GM18505 (cell line): ENCODE measurements around the gene PPEF2.
"Not testable (repeated sequence)": the region's sequence is repeated elsewhere in the genome, so short reads cannot be mapped to it uniquely, and the experiment has no call there.

Experiments
- ATAC-seq: cut with Tn5 transposase; IDR thresholded peaks from one replicate; pipeline ENCODE4 v1.9.1; 2021; ENCODE audit not compliant: unreplicated experiment
- POLR2A ChIP-seq: IDR thresholded peaks from 4 replicates; pipeline ENCODE4 v1.6.1; 2011; ENCODE audit warnings: borderline replicate concordance; ENCODE audit not compliant: insufficient read depth, insufficient read length; ENCODE audit errors: extremely low read depth

PPEF2 gene

DNA sequence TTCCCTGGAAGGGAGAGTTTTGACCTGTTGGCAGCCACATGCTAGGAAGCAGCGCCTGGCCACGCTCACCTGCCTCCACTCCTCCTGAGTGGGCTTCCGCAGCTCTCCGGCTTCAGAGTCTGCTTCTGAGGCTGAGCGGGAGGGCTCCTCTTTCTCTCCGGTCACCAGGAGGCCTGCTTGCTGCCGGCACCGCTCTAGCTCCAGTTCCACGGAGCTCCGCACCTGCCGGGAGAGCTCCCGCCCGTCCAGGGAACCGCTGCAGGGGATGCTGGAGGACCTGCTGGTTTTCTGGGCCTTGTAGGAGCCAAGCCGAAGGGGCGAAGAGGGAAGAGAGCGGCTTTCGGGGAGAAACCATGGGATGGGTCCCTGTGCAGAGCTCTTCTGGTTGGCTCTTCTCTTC, 26.0 kb downstream of the PPEF2 start:
- ATAC-seq: no peak
- TF ChIP-seq POLR2A: no peak

DNA sequence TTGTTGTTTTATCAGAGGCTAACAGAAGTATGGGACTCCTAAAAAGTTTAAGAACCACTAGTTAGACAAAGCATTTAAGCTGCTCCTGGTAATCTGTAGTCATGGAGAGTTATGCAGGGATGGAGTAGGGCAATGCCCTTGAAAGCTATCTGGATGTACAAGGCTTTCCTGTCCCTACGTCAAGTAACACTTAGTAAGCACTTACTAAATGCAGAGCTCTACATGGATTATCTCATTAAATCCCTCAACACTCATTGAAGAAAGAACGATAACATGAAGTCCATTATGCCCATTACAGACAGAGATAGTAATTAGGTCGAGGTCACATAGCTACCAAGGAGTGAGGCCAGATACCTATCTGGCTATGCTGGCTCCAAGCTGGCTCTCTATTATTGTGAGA, 33.2 kb downstream of the PPEF2 start:
- ATAC-seq: no peak
- TF ChIP-seq POLR2A: no peak

DNA sequence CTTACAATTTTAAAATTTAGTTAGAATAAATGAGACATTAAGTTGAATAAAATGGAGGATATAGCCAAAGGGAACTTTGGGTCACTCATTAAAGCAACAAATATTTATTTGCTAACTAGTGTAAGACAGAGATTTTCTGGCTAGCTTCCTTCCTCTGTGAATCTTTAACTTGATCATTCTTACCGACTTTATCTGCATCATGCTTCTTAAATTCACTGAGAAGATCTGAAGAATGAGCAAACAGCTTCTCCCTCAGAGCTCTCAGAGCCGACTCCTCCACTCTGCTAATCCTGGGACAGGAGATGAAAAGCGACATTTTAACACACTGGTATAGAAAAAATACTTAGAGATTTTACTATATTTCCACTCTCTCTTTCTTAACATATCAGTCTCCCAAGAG, 35.1 kb downstream of the PPEF2 start:
- TF ChIP-seq POLR2A: no peak
- no peak for ATAC-seq

DNA sequence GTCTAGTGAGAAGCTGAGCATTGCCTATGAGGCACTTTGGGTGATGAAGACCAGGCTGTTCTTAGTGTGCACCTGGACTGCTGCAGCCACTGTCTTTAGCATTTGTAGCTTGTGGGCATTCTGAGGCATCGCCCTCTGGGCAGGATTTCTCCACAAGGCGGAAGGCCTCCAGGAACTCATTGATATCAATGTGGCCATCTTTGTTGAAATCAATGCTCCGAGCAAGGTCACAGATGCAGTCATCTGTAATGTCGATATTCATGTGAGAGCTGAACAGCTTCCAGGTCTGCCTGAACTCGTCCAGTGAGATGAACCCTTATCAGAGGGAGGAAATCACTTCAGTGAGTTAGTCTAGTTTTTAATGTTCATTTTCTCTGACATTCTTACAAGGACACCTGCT, 41.6 kb downstream of the PPEF2 start:
- no peak for TF ChIP-seq POLR2A
- ATAC-seq: no peak

DNA sequence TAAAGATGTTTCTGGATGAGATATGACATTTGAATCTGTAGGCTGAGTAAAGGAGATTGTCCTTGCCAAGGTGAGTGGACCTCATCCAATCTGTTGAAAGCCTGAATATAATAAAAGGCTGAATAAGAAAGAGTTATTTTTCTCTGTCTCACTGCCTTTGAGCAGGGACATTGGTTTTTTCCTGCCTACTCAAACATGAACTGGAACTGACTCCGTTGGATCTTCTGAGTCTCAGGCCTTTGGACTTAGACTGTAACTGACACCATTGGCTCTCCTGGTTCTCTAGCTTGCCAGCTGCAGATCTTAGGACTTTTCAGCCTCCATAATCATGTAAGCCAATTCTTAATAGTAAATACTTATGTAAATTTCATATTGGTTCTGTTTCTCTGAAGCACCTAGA, 43.5 kb downstream of the PPEF2 start:
- no peak for ATAC-seq
- TF ChIP-seq POLR2A: no peak

DNA sequence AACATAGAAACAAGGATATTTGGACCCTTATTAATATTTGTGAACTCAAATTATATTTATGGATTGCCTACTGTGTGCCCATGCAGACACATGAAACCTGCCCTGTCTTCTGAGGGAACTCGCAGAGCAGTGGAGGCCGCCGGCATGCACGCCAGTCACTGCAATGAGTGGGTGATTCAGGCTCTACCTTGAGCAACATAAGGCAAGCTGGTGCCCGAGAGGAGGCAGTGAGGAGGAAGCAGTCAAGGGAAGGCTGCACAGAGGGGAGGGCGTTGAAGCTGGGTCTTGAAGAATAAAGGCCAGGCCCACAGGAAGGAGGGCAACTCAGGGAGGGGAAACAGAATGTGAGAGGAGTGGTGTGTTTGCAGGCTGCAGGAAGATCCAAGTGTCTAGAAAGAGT, 52.8 kb downstream of the PPEF2 start:
- ATAC-seq: no peak
- TF ChIP-seq POLR2A: no peak

DNA sequence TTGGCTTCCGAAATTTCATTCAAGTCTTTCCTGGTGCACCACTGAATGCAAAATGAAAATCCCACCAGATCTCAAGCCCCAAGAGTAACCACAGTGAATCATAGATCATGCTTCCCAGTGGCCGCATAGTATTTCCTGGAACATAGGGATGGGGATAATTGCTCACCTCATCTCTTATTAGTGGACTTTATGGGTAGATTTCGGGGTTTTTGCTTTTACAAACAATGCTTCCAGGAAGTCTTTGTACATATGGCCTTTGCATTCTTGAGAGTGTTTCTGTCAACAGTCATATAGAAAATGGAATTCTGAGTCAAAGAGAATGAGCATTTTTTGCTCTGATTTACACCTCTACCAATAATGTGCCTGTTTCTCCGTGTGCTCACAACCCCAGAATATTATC, 53.4 kb downstream of the PPEF2 start:
- no peak for TF ChIP-seq POLR2A
- no peak for ATAC-seq

DNA sequence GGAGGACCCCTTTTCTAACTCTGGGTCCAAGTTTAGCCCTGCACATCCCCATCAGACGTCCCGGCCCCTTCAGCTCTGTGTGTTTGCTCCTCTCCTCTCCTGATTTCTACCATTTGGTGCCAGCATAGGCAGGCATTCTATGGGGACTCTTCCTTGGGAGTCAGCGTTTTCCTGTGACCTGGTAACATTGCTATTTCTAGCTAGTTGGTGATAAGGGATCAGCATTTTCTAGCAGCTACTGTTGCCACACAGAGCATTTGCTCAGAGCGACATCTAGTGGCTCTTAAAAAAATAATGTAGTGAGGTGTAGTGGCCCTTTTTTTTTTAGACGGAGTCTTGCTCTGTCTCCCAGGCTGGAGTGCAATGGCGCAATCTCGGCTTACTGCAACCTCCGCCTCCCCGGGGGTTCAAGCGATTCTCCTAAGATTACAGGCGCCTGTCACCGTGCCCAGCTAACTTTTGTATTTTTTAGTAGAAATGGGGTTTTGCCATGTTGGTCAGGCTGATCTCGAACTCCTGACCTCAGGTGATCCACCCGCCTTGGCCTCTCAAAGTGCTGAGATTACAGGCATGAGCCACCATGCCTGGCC, 54.0 kb downstream of the PPEF2 start:
- not testable (repeated sequence) for ATAC-seq

DNA sequence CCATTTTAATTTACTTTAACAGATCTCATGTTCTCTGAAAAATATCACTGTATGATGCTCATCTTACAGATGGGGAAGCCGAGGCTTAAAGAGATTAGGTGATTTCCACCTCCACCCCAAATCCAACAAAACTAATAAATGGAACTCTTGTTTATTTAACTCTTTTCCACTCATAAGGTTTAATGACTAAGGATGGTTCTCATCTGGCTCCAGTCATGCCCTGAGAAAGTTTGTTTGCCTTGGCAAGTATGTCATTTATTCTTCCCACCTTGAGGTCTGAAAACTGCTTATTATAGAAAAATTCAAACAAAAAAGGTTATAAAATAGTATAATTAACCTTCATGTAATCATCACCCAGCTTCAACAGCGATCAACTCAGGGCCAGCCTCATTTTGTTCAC, 56.3 kb downstream of the PPEF2 start:
- ATAC-seq: no peak
- no peak for TF ChIP-seq POLR2A

DNA sequence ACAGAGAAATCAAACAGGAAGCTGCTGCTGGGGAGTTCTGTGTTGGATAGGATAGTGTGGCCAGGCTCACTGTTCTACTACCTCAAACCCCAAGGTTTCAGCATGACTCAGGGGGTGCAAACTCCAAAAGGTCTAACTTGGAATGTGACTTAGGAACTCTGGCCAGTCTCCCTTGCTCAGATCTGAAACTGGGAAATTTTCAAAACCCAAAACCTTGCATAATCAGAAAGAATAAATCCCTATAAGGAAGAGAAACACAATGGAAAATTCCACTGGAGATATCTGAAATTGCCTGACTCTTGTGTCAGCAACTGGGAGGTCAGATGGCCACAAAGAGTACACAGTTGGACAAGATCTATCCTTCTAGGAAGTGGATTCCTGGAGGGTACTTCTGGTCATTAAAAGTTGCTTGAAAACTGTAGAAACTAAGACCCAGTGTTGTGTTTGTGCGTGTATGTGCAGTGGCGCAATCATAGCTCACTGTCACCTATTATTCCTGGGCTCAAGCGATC, 58.0 kb downstream of the PPEF2 start:
- ATAC-seq: no peak
- no peak for TF ChIP-seq POLR2A

DNA sequence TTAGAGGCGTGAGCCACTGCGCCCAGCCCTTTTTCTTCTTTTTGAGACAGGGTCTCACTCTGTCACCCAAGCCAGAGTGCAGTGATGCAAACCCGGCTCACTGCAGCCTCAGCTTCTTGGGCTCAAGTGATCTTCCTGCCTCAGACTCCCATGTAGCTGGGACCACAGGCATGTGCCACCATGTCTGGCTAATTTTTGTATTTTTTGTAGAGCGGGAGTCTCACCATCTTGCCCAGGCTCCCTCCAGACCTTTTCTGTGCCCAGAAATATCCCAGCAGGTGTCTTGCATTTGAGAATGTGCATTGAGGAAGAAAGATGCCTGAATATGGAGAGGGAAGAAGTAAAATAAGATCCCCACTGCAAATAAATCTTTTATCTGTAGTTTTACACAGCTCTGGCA, 58.7 kb downstream of the PPEF2 start:
- no peak for TF ChIP-seq POLR2A
- ATAC-seq: no peak

DNA sequence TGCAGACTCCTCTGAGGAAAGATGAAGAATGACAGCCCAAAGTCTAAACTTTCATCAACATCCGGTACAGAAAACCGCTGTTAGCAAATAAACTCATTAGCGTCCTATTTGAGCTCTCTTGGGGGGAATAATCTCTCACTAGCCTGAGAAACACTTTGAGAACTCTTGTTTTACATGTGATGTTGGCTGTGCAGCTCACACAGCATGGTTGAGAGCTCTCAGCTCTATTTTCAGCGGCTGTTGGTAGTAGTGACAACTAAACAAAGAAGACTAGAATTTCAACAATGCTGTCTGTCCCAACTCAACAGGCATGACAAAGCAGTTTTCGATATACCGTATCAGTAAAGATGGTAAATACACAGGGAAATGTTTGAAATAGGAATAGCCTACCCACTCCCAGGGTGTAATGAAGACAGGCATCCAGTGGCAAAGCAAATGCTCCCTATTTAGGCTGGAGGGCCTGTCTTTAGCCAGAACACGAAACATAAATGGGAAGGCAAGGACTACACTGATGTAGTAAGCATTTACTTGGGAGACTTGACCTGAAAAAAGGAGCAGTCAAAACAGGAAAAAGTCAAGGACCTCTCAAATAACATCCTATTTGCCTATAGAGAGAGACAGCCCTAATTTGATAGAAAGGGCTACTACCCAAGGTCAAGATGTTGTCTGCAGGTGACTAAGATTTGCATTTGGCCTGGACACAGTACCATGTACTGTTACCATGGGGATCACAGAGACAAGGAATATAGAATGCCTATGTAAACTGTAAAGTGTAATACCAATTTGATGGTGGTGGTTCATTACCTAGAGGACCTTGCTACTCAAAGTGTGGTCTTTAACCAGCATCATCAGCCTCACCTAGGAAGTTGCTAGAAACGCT, 60.4 kb downstream of the PPEF2 start:
- ATAC-seq: no peak
- TF ChIP-seq POLR2A: no peak

DNA sequence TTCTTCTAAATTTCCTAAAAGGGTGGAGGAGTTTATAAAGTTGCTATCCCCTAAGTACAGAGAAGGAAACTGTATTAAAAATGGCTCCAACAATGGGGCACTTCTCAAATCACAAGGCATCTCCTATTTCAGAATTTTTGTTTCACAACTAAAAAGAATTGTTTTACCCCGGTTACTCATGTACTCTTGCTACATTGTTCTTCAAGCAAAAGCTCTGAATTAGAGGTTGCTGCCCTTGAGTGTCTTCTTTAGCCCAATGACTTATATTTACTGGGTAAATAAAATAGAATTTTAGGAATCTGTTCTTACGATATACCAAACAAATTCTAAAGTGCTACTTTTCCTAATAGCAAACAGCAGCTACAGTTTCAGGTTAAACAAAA, 67.5 kb downstream of the PPEF2 start:
- no peak for TF ChIP-seq POLR2A
- ATAC-seq: no peak

DNA sequence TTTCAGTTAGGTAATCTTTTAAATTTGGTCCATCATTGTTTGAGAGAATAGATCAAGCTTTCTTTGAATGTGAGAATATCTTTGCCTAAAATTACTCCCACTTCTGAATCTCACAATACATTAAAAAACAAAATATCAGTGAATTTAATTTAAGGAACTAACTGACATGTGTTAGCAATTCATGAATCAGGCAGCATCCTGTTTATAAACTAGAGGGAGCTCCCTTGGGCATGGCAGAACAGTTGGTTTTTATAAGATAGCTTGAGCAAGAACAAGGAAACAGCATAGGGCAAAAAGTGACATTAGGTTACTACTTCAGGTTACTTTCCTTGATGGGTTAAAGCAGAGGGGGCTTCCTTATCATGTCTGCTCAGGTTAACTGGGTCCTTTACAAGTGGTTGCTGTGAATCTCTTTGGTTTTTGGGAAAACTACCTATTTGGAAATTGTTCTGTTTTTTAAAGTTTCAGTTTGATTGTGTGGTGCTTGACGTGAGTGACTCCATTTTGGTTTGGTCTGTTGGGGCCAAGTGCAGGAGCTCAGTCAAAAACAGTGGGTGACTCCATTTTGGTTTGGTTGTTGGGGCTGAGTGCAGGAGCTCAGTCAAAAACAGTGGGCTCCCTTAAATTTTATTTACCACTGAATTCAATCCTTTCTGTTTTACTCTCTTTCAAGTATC, 68.0 kb downstream of the PPEF2 start:
- no peak for ATAC-seq
- TF ChIP-seq POLR2A: no peak
